HCT116 (cell line): ENCODE results near the gene CEACAM19. TPM values are rescaled to one million over a fixed set of nuclear protein-coding genes. Genes with fewer than 3 reads are reported as not detected.

ENCODE experiments used
- ATAC-seq: fragments of 200-7000 bp; cut with Tn5 transposase; 2 replicates; pipeline ENCODE4 v1.9.1; 2020; ENCODE audit warnings: mild to moderate bottlenecking, moderate library complexity
- Bru-seq: library from RNA; stranded (reverse); fragments of 400-500 nt; gene quantifications from one replicate; lab custom pipeline; 2021; lab: Mats Ljungman, UMichigan
- BruChase-seq, 2 experiments: library from RNA; stranded (reverse); fragments of 400-500 nt; gene quantifications; one replicate each; lab custom pipeline; 2021; lab: Mats Ljungman, UMichigan
- BruUV-seq: library from RNA; stranded (reverse); fragments of 400-500 nt; replicated peaks from 2 replicates; lab custom pipeline; 2021; lab: Mats Ljungman, UMichigan
- CTCF ChIA-PET: fragments of 300-600 bp; sonication (Branson Sonifier 250); formaldehyde crosslinking; loops from one replicate; lab custom pipeline; 2021; ENCODE audit warnings: antibody characterized with exemption; lab: Charles Lee
- POLR2A ChIA-PET: fragments of 300-600, 350-600 bp; sonication (Branson Sonifier 250); formaldehyde crosslinking; loops from one replicate; lab custom pipeline; 2021; ENCODE audit warnings: antibody characterized with exemption; lab: Charles Lee
- RAD21 ChIA-PET, 2 experiments: fragments of 300-600 bp; sonication (Branson Sonifier 250); formaldehyde crosslinking; loops; one replicate each; lab custom pipeline; 2023; ENCODE audit warnings: low total read pairs in 2 of 2; ENCODE audit not compliant: uncharacterized antibody in 2 of 2, unreplicated experiment in 2 of 2, low non-redundant PET in 1 of 2; lab: Charles Lee
- DNase-seq: peaks from one replicate; pipeline ENCODE4 v3.0.0-alpha.2; 2010; ENCODE audit warnings: low read depth, low spot score
- H2AFZ ChIP-seq: fragments of 200-600 bp; shearing (Covaris generic), sonication (generic); 2 replicates; pipeline ENCODE4 v1.6.1; 2017; ENCODE audit warnings: low read depth, mixed run types, mixed read lengths, antibody characterized with exemption, low read length; ENCODE audit not compliant: poor library complexity, severe bottlenecking
- H3K27ac ChIP-seq: 2 replicates; pipeline ENCODE4 v1.5.1; 2012; ENCODE audit warnings: low read depth, low read length
- H3K27me3 ChIP-seq: fragments of 200-600 bp; sonication (generic); 2 replicates; pipeline ENCODE4 v1.6.1; 2016; ENCODE audit warnings: mixed run types, low read length, mixed read lengths; ENCODE audit not compliant: insufficient read depth
- H3K36me3 ChIP-seq, 2 experiments: fragments of 200-500 bp in 1 of 2; fragments of 200-600 bp in 1 of 2; sonication (Bioruptor generic) in 1 of 2; sonication (generic) in 1 of 2; 2 replicates each; pipeline versions ENCODE4 v1.5.1 to v1.6.1; 2014 to 2016; ENCODE audit warnings: low read length in 2 of 2, inconsistent platforms in 1 of 2, mixed read lengths in 1 of 2, mixed run types in 1 of 2; ENCODE audit not compliant: insufficient read depth in 2 of 2, control insufficient read depth in 1 of 2
- H3K4me1 ChIP-seq, 2 experiments: fragments of 200-600 bp in 1 of 2; sonication (generic) in 1 of 2; 2 replicates each; pipeline versions ENCODE4 v1.5.1 to v1.6.1; 2012 to 2017; ENCODE audit warnings: low read length in 2 of 2, inconsistent platforms in 1 of 2, mild to moderate bottlenecking in 1 of 2, mixed read lengths in 1 of 2, mixed run types in 1 of 2, moderate library complexity in 1 of 2; ENCODE audit not compliant: insufficient read depth in 2 of 2, control insufficient read depth in 1 of 2
- H3K4me2 ChIP-seq: fragments of 200-600 bp; sonication (generic); 2 replicates; pipeline ENCODE4 v1.6.1; 2017; ENCODE audit warnings: mixed run types, low read length, mixed read lengths
- H3K4me3 ChIP-seq, 2 experiments: fragments of 200-600 bp in 1 of 2; sonication (generic) in 1 of 2; replicated peaks in 1 of 2; 2 replicates each; pipeline ENCODE4 v1.5.1; 2011 to 2016; ENCODE audit warnings: low read length in 2 of 2, control low read depth in 1 of 2, low read depth in 1 of 2, mild to moderate bottlenecking in 1 of 2, mixed read lengths in 1 of 2, mixed run types in 1 of 2
- H3K79me2 ChIP-seq: fragments of 200-600 bp; sonication (generic); 2 replicates; pipeline ENCODE4 v1.6.1; 2017; ENCODE audit warnings: mild to moderate bottlenecking, mixed run types, low read length, moderate library complexity, mixed read lengths; ENCODE audit not compliant: insufficient read depth
- H3K9ac ChIP-seq: fragments of 200-600 bp; sonication (generic); 2 replicates; pipeline ENCODE4 v1.6.1; 2016; ENCODE audit warnings: low read length, mixed read lengths
- H3K9me2 ChIP-seq: fragments of 200-600 bp; sonication (generic), shearing (Covaris generic); 2 replicates; pipeline ENCODE4 v1.6.1; 2017; ENCODE audit warnings: mixed run types, mild to moderate bottlenecking, moderate library complexity; ENCODE audit not compliant: insufficient read depth
- H3K9me3 ChIP-seq, 2 experiments: fragments of 200-500 bp in 1 of 2; fragments of 200-600 bp in 1 of 2; sonication (Bioruptor generic) in 1 of 2; sonication (generic) in 1 of 2; 2 replicates each; pipeline ENCODE4 v1.6.1; 2014 to 2017; ENCODE audit warnings: low read length in 2 of 2, mixed read lengths in 2 of 2, inconsistent platforms in 1 of 2, low read depth in 1 of 2, mild to moderate bottlenecking in 1 of 2, mixed run types in 1 of 2, moderate library complexity in 1 of 2; ENCODE audit not compliant: control insufficient read depth in 1 of 2, insufficient read depth in 1 of 2
- H4K20me1 ChIP-seq: fragments of 200-600 bp; sonication (generic), shearing (Covaris generic); 2 replicates; pipeline ENCODE4 v1.6.1; 2017; ENCODE audit warnings: mixed run types, mild to moderate bottlenecking, moderate library complexity; ENCODE audit not compliant: insufficient read depth
- ATF3 ChIP-seq: IDR thresholded peaks from 2 replicates; pipeline ENCODE4 v1.6.1; 2012
- CBX3 ChIP-seq: IDR thresholded peaks from 2 replicates; pipeline ENCODE4 v1.6.1; 2012; ENCODE audit warnings: low read depth
- EZH2 ChIP-seq: fragments of 200-600 bp; sonication (generic); IDR thresholded peaks from 2 replicates; pipeline ENCODE4 v1.6.1; 2017; ENCODE audit warnings: antibody characterized with exemption, mixed run types
- FOSL1 ChIP-seq: IDR thresholded peaks from 2 replicates; pipeline ENCODE4 v1.6.1; 2012; ENCODE audit warnings: low read depth
- POLR2A ChIP-seq: IDR thresholded peaks from 2 replicates; pipeline ENCODE4 v1.7.0; 2011; ENCODE audit warnings: borderline replicate concordance; ENCODE audit not compliant: insufficient read depth, insufficient read length; ENCODE audit errors: extremely low read depth
- REST ChIP-seq: IDR thresholded peaks from 2 replicates; pipeline ENCODE4 v1.6.1; 2012; ENCODE audit warnings: low read depth
- SIN3A ChIP-seq: IDR thresholded peaks from 2 replicates; pipeline ENCODE4 v1.6.1; 2012; ENCODE audit warnings: low read depth
- TCF7L2 ChIP-seq: IDR thresholded peaks from 2 replicates; pipeline ENCODE4 v1.7.0; 2011; ENCODE audit warnings: borderline replicate concordance, inconsistent platforms; ENCODE audit not compliant: insufficient read depth, insufficient read length; ENCODE audit errors: extremely low read depth
- ZNF274 ChIP-seq: fragments of 200-500 bp; sonication (Bioruptor generic); IDR thresholded peaks from 2 replicates; pipeline ENCODE4 v1.6.1; 2014; ENCODE audit warnings: mild to moderate bottlenecking, low read depth, low read length, inconsistent platforms
- intact Hi-C: fragments of 100-400 bp; cut with micrococcal nuclease; formaldehyde crosslinking; loops from 2 replicates; pipeline ENCODE4 v1.10.0; 2022
- long read RNA-seq: library from polyadenylated mRNA; unstranded; transcript quantifications from one replicate; pipeline ENCODE4 v2.0.0, GENCODE V29; 2021; ENCODE audit not compliant: unreplicated experiment
- polyA plus RNA-seq: library from polyadenylated mRNA; unstranded; fragments of >200 nt; gene quantifications from 2 replicates; pipeline ENCODE4 v1.2.1, GENCODE V29; 2012; ENCODE audit warnings: missing spikeins
- total RNA-seq: library from RNA; stranded (reverse); gene quantifications from one replicate; pipeline ENCODE4 v1.2.1, GENCODE V29; 2021; ENCODE audit not compliant: unreplicated experiment
- TF ChIP-seq, protein P1 (sequence below): IDR thresholded peaks from 2 replicates; pipeline ENCODE4 v1.6.1; 2012
- TF ChIP-seq, protein P2 (sequence below): IDR thresholded peaks from 2 replicates; pipeline ENCODE4 v1.6.1; 2011; ENCODE audit warnings: mild to moderate bottlenecking, low read length, moderate library complexity; ENCODE audit not compliant: insufficient replicate concordance; ENCODE audit errors: extremely low read depth

Gene CEACAM19, protein sequence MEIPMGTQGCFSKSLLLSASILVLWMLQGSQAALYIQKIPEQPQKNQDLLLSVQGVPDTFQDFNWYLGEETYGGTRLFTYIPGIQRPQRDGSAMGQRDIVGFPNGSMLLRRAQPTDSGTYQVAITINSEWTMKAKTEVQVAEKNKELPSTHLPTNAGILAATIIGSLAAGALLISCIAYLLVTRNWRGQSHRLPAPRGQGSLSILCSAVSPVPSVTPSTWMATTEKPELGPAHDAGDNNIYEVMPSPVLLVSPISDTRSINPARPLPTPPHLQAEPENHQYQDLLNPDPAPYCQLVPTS
- total RNA-seq (4.0 TPM), Bru-seq, nascent RNA (percentile 48 among the genes with signal in this experiment), BruChase-seq, experiment 1, labeled RNA remaining after a 6-hour chase (percentile 66 among the genes with signal in this experiment), BruChase-seq, experiment 2, labeled RNA remaining after a 2-hour chase (percentile 54 among the genes with signal in this experiment)
- polyA plus RNA-seq = 5.7 and 6.6 TPM in 2 replicates
- long read RNA-seq = 0 reads

GRCh38 chr19:44671400-44671799, at the start of gene CEACAM19:
Gene CEACAM19 (plus strand): TSS chr19:44671482. CDS start chr19:44671932, 450 bp downstream.
- no peaks in the 10 kb centered on the region for H3K36me3 ChIP-seq
- DNase-seq (no peak), ATAC-seq (peak; percentile 41; the same call in 1 of the 2 replicates)
- BruUV-seq = no TSS peak
- RAD21 ChIA-PET = no interaction called here
- no peak within 1 kb of the TSS for H3K4me3 ChIP-seq
- no peaks in the 10 kb centered on the region for H3K9me3 ChIP-seq
- H4K20me1 ChIP-seq = no peaks in the 10 kb centered on the region
- H3K4me2 ChIP-seq = peak within 1 kb of the TSS; percentile 33
- H3K4me1 ChIP-seq = peaks cover 0 to 19% of the 10 kb centered on the region in 2 experiments; a peak in 2 of 4 replicates
- TF ChIP-seq FOSL1 (no peak), SIN3A (no peak), CBX3 (peak; percentile 47; the same call in 1 of the 2 replicates)
- POLR2A ChIA-PET = no interaction called here
- H2AFZ ChIP-seq = no peak within 1 kb of the TSS
- H3K27me3 ChIP-seq = no peaks in the 10 kb centered on the region
- H3K27ac ChIP-seq = no peak within 1 kb of the TSS
- H3K9ac ChIP-seq = no peak within 1 kb of the TSS
- H3K79me2 ChIP-seq = no peaks in the 10 kb centered on the region
- intact Hi-C loops = no loop called here
- CTCF ChIA-PET = no interaction called here
- H3K9me2 ChIP-seq = no peaks in the 10 kb centered on the region

DNA sequence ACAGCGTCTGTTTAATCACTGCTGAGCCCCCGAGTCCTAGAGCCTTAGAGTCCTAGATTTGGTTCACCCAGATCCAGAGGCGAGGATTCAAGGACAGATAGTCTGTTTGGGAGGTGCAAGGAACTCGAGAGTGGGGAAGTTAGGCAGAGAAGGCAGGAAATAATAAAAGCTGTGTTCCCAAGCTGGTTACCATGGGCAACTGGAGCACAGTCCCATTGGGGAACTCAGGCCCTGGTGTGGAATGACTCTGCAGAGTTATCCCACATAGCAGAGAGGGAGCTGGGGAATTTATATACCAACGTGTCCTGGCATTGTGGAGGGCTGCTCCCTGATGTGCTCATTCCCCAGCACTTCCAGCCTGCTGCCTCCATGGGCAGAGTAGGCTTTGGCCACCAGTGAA, 48.2 kb upstream of the CEACAM19 start:
- Histone ChIP-seq H3K4me1 (peaks cover 13 to 29% of the 10 kb centered on the region in 2 experiments), H3K4me3 (no peak overlapping the region), H3K27ac (no peak overlapping the region), H3K4me2 (no peak overlapping the region), H3K9ac (no peak overlapping the region), H3K36me3 (0 out of 4 replicates have a peak, but pooled peaks cover 0 to 8% of the 10 kb centered on the region in 2 experiments), H3K9me2 (no peaks in the 10 kb centered on the region), H3K9me3 (peaks cover 0 to 7% of the 10 kb centered on the region in 2 experiments; a peak in 1 of 4 replicates), H4K20me1 (no peaks in the 10 kb centered on the region), H2AFZ (no peak overlapping the region), H3K79me2 (no peaks in the 10 kb centered on the region), H3K27me3 (no peaks in the 10 kb centered on the region)
- ATAC-seq (no peak), DNase-seq (no peak)
- no TSS peak for BruUV-seq
- RAD21 ChIA-PET = no interaction called here
- intact Hi-C loops = no loop called here
- CTCF ChIA-PET = no interaction called here
- POLR2A ChIA-PET = interaction anchor here (1.0 kb wide), 1 partner anchor 21 kb away, joined by 3 read pairs; the partner anchor contains the start of gene PVR
- no peak for TF ChIP-seq ZNF274
- TF ChIP-seq ATF3 = no peak
- TF ChIP-seq, protein P1, sequence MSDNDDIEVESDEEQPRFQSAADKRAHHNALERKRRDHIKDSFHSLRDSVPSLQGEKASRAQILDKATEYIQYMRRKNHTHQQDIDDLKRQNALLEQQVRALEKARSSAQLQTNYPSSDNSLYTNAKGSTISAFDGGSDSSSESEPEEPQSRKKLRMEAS = no peak
- TF ChIP-seq TCF7L2 = no peak
- TF ChIP-seq POLR2A = no peak
- TF ChIP-seq, protein P2, sequence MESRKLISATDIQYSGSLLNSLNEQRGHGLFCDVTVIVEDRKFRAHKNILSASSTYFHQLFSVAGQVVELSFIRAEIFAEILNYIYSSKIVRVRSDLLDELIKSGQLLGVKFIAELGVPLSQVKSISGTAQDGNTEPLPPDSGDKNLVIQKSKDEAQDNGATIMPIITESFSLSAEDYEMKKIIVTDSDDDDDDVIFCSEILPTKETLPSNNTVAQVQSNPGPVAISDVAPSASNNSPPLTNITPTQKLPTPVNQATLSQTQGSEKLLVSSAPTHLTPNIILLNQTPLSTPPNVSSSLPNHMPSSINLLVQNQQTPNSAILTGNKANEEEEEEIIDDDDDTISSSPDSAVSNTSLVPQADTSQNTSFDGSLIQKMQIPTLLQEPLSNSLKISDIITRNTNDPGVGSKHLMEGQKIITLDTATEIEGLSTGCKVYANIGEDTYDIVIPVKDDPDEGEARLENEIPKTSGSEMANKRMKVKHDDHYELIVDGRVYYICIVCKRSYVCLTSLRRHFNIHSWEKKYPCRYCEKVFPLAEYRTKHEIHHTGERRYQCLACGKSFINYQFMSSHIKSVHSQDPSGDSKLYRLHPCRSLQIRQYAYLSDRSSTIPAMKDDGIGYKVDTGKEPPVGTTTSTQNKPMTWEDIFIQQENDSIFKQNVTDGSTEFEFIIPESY = no peak
- TF ChIP-seq REST = no peak
- no peak for TF ChIP-seq FOSL1
- TF ChIP-seq EZH2 = no peak
